MG63 (cell line): ENCODE data around the gene DNAAF3. TPM values are rescaled to one million over a fixed set of nuclear protein-coding genes. Genes with fewer than 3 reads are reported as not detected.
A peak's percentile ranks its signal among the peaks of the same experiment; 100 is the strongest.
"Not testable (repeated sequence)": the region's sequence is repeated elsewhere in the genome, so short reads cannot be mapped to it uniquely, and the experiment has no call there.

ENCODE experiments used
- DNase-seq: peaks from one replicate; pipeline ENCODE4 v3.0.0-alpha.2; 2020
- H3K27me3 ChIP-seq: fragments of 250-450 bp; sonication (Bioruptor Pico); 2 replicates; pipeline ENCODE4 v1.5.1; 2020; ENCODE audit warnings: mild to moderate bottlenecking, moderate library complexity
- H3K36me3 ChIP-seq: fragments of 250-450 bp; sonication (Bioruptor Pico); 2 replicates; pipeline ENCODE4 v1.5.1; 2020; ENCODE audit warnings: mild to moderate bottlenecking, moderate library complexity
- H3K4me3 ChIP-seq: fragments of 250-450 bp; sonication (Bioruptor Pico); 2 replicates; pipeline ENCODE4 v1.5.1; 2020; ENCODE audit warnings: mild to moderate bottlenecking, moderate library complexity
- H3K9me3 ChIP-seq: fragments of 250-450 bp; sonication (Bioruptor Pico); 2 replicates; pipeline ENCODE4 v1.5.1; 2020; ENCODE audit warnings: mild to moderate bottlenecking, moderate library complexity
- total RNA-seq: library from RNA; depleted of rRNA; stranded (reverse); fragments of >200 nt; shearing (Covaris generic); gene quantifications from 2 replicates; pipeline ENCODE4 v1.2.3, GENCODE V29; 2014; ENCODE audit warnings: low replicate concordance; rRNA removed

The DNAAF3 gene
- 2.7 TPM in 1 of 2 replicates, not detected in the other for total RNA-seq

DNA sequence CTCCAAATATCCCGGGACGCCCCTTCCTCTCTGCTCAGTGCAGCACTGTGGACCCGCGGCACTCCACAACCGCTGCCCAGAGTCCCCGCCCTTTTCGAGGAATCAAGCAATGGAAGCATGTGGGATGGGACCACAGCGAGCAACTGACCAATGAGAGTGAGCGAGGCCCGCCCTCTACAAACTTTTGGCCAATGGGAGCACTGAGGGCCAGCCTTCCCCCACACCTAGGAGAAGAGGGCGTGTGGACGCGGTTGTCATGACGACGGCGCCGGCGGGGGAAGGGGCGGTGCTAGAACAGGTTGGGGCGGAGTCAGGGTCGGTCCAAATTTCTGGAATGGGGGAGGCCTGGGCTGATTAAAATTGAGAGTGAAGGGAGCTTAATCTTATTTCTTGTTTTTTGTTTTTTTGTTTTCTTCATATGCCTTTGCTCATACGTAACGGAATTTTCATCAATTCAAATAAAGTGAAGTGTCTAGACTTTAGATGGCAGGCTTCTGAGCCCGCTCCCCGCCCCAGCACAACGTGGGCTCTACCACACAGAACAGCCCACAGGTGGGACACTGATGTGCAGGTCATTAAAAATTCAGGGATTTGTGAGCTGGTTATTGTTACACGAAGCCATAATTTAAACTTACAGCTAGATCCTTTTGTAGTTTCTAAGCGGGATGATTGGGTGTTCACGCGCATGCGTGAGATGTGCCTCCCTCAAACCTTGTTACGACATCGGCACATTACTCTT is at the start of gene DNAAF3:
Gene DNAAF3 (minus strand): TSS at position 84 of the 739 bp plus-strand sequence. CDS start 200 bp downstream, outside the sequence.
- H3K9me3 ChIP-seq, result no peaks in the 10 kb centered on the region
- DNase-seq, result peak; percentile 98
- no peaks in the 10 kb centered on the region for H3K36me3 ChIP-seq
- H3K4me3 ChIP-seq, result peak within 1 kb of the TSS; percentile 52
- peaks cover 5% of the 10 kb centered on the region for H3K27me3 ChIP-seq

- no peak for DNase-seq
- no peaks in the 10 kb centered on the region for H3K36me3 ChIP-seq
- no peaks in the 10 kb centered on the region for H3K9me3 ChIP-seq
- no peak overlapping the region for H3K4me3 ChIP-seq
- H3K27me3 ChIP-seq, result no peaks in the 10 kb centered on the region
Observed at GRCh38 chr19:55213547-55213946, 47.1 kb upstream of the DNAAF3 start.

DNA sequence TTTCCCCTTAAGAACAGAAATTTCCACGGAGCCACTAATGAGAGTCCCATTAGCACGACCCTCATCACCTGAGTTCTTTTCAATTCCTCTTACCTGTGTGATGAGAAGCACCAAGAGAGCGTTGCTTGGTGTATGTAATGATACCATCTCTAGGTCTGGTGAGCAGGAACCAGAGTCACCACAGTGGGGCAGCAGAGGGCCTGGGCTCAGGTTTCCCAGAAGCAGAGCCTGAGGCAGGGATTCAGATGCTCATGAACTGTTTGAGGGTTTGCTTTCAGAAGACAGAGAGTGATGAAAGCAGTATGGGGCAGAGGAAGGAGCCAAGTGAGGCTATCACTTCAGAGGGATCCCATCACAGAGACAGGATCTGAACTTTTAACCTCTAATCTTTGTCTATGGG is 46.0 kb upstream of the DNAAF3 start:
- Histone ChIP-seq H3K4me3 (no peak overlapping the region), H3K27me3 (no peaks in the 10 kb centered on the region), H3K36me3 (no peaks in the 10 kb centered on the region), H3K9me3 (no peaks in the 10 kb centered on the region)
- DNase-seq, result peak; percentile 74

DNA sequence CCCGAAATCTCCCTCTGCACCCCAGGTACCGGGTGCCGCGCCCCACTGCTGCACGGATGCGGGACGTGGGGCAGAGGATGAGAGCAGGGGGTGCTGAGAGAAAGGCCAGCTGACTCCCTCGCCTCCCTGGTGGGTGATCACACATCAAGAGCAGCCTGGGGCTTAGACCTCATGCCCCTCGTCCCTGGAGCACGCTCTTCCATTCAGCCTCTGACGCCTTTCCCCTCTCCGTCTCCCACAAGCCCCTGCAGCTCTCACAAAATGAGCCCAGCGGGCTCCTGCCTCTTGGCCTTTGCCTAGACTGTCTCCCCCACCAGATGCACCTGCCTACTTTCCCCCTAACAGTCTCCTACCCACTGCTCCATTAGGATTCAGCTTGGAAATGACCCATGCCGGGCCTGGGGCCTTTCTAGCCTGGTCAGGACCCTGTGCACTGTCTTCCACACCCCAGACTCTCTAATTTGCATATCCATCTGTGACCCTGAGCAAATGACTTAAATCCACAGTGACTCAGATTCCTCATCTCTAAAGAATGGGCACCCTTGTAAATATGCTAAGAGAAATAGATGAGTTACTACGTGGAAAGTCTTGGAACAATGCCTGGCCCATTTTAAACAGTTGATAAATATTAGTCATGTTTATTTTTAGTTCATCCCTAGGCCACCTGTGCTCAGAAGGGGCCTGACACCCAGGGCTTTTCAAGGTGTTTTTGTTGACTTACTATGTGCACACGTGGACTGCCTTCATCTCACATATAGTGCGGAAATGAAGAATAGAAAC is 43.5 kb upstream of the DNAAF3 start:
- DNase-seq, result peak; percentile 36
- Histone ChIP-seq H3K9me3 (no peaks in the 10 kb centered on the region), H3K4me3 (no peak overlapping the region), H3K27me3 (no peaks in the 10 kb centered on the region), H3K36me3 (no peaks in the 10 kb centered on the region)

GRCh38 chr19:55208880-55209692 is 42.7 kb upstream of the DNAAF3 start, which contains the start of gene PTPRH:
Gene PTPRH, minus strand, starts transcription at chr19:55209501. Its CDS starts 68 bp downstream, at chr19:55209433.
- DNase-seq, result no peak
- Histone ChIP-seq H3K9me3 (no peaks in the 10 kb centered on the region), H3K36me3 (no peaks in the 10 kb centered on the region), H3K27me3 (no peaks in the 10 kb centered on the region), H3K4me3 (no peak within 1 kb of the TSS)

- no peaks in the 10 kb centered on the region for H3K27me3 ChIP-seq
- H3K4me3 ChIP-seq, result peak overlapping the region; percentile 17
- DNase-seq, result peak; percentile 98
Observed at GRCh38 chr19:55206664-55207500, 40.5 kb upstream of the DNAAF3 start.

GRCh38 chr19:55202199-55202598 is 35.8 kb upstream of the DNAAF3 start:
- H3K9me3 ChIP-seq, H3K4me3 ChIP-seq, DNase-seq, H3K36me3 ChIP-seq, H3K27me3 ChIP-seq: not testable (repeated sequence)

More at GRCh38 chr19:55206664-55207500, 40.5 kb upstream of the DNAAF3 start:
- H3K9me3 ChIP-seq, result no peaks in the 10 kb centered on the region
- H3K36me3 ChIP-seq, result peaks cover 2% of the 10 kb centered on the region

DNA sequence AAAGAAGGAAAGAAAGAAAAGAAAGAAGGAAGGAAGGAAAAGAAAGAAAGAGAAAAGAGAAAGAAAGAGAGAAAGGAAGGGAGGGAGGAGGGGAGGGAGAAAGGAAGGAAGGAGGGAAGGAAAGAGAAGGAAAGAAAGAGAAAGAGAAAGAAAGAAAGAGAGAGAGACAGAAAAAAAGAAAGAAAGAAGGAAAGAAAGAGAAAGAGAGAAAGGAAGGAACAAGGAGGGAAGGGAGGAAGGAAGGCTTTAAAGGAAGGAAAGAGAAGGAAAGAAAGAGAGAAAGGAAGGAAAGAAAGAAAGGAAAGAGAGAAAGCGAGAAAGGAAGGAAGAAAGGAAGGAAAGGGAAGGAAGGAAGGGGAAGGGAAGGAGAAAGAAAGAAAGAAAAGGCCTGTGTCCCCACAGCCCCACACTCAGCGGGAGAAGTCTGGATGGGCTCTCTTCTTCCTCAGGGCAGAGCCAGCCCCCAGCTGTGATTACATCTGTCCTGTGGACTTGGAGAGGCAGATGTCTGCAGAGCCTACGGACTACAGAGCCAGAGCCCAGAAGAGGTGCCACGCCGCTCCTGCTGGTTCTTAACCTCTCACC is 33.3 kb upstream of the DNAAF3 start:
- Histone ChIP-seq H3K36me3 (peaks cover 2% of the 10 kb centered on the region), H3K27me3 (no peaks in the 10 kb centered on the region), H3K9me3 (no peaks in the 10 kb centered on the region), H3K4me3 (no peak overlapping the region)
- DNase-seq, result no peak

- H3K4me3 ChIP-seq, result no peak overlapping the region
- no peaks in the 10 kb centered on the region for H3K9me3 ChIP-seq
- H3K27me3 ChIP-seq, result no peaks in the 10 kb centered on the region
- peaks cover 2% of the 10 kb centered on the region for H3K36me3 ChIP-seq
- no peak for DNase-seq
Observed at GRCh38 chr19:55198651-55199050, 32.2 kb upstream of the DNAAF3 start.

- Histone ChIP-seq H3K4me3 (no peak overlapping the region), H3K9me3 (no peaks in the 10 kb centered on the region), H3K27me3 (no peaks in the 10 kb centered on the region), H3K36me3 (peaks cover under 1% of the 10 kb centered on the region)
- DNase-seq, result no peak
Observed at GRCh38 chr19:55197528-55197927, 31.1 kb upstream of the DNAAF3 start.

DNA sequence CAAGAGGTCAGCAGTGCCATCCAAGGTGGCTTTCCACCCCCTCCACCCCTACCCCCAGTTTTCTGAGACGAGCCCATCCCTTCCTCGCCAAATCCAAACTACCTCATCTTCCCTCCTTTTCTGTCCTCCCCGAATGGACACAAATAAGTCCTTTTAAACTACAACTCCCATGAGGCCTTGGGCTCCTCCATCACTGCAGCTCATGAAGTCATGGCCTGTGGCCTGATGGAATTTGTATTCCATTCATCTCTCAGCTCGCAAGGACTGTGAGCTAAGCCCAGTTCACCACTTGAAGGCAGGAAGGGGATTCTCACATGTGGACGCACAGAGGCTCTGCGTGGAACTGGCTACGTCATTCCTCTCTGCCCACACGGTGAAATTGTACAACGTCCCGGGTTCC is 30.4 kb upstream of the DNAAF3 start:
- Histone ChIP-seq H3K9me3 (no peaks in the 10 kb centered on the region), H3K4me3 (no peak overlapping the region), H3K36me3 (no peaks in the 10 kb centered on the region; the same call in 1 of the 2 replicates), H3K27me3 (no peaks in the 10 kb centered on the region)
- no peak for DNase-seq

- no peak for DNase-seq
- no peaks in the 10 kb centered on the region for H3K36me3 ChIP-seq
- H3K4me3 ChIP-seq, result no peak overlapping the region
- no peaks in the 10 kb centered on the region for H3K9me3 ChIP-seq
- H3K27me3 ChIP-seq, result no peaks in the 10 kb centered on the region
Observed at GRCh38 chr19:55193481-55193880, 27.1 kb upstream of the DNAAF3 start.

DNA sequence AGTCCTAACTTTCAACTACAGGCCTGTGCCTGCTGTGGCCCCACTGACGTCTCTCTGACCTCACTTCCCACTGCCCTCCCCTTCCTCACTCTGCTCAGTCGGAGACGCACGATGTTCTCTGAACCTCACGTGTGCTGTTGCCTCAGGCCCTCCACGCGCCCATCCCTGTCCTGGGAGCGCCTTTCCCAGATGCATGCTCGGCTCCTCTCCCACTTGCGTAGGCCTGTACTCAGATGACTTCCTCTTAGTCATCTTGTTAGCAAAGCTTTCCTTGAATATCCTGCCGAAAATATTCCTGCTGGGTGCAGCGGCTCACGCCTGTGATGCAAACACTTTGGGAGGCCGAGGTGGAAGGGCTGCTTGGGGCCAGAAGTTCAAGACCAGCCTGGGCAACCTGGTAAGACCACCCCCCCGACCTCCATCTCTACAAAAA is 23.0 kb upstream of the DNAAF3 start:
- Histone ChIP-seq H3K36me3 (no peaks in the 10 kb centered on the region), H3K27me3 (no peaks in the 10 kb centered on the region), H3K4me3 (peak overlapping the region; percentile 18), H3K9me3 (no peaks in the 10 kb centered on the region)
- DNase-seq, result peak; percentile 98

- Histone ChIP-seq H3K27me3 (no peaks in the 10 kb centered on the region), H3K4me3 (peak overlapping the region; percentile 18; the same call in 1 of the 2 replicates), H3K36me3 (no peaks in the 10 kb centered on the region), H3K9me3 (no peaks in the 10 kb centered on the region)
- DNase-seq, result peak; percentile 51
Observed at GRCh38 chr19:55188625-55189024, 22.2 kb upstream of the DNAAF3 start.

- Histone ChIP-seq H3K27me3 (no peaks in the 10 kb centered on the region; the same call in 1 of the 2 replicates), H3K4me3 (no peak overlapping the region), H3K9me3 (no peaks in the 10 kb centered on the region), H3K36me3 (no peaks in the 10 kb centered on the region)
- no peak for DNase-seq
Observed at GRCh38 chr19:55186080-55186479, 19.7 kb upstream of the DNAAF3 start.
